ENCODE data around the gene AASDHPPT. TPM values are rescaled to one million over a fixed set of nuclear protein-coding genes. Genes with fewer than 3 reads are reported as not detected.

AASDHPPT gene
- total RNA-seq, 2 experiments from 2014 or later: 41.6 to 46.2 TPM

- H3K27ac Mint-ChIP-seq: no peak overlapping the region
- CTCF ChIA-PET: no interaction called here
- no peak for ATAC-seq
Measured at GRCh38 chr11:106072804-106073203, 4.7 kb upstream of the AASDHPPT start.

GRCh38 chr11:106076171-106076918 lies 1.1 kb upstream of the AASDHPPT start:
- peak; percentile 7 for DNase-seq
- POLR2A ChIA-PET: interaction anchor here (0.6 to 0.8 kb wide), 2 partner anchors 8 to 1487 kb away, joined by 3 read pairs; no protein-coding TSS in a partner anchor
- CTCF ChIA-PET: interaction anchor here (1.3 to 2.8 kb wide), 2 partner anchors 11 to 16 kb away, joined by 4 to 14 read pairs; no protein-coding TSS in a partner anchor
- no peaks in the 10 kb centered on the region for H3K27me3 Mint-ChIP-seq
- intact Hi-C loops (cut with micrococcal nuclease): loop anchor here (2.0 kb wide), 1 partner anchor 54 kb away; the partner anchor contains the start of gene MSANTD4
- H3K27ac Mint-ChIP-seq: peak overlapping the region; percentile 95
- peaks cover 19% of the 10 kb centered on the region for H3K36me3 Mint-ChIP-seq (ENCODE audit: low read depth)
- no peaks in the 10 kb centered on the region for H3K9me3 Mint-ChIP-seq
- H3K4me1 Mint-ChIP-seq (ENCODE audit: low read depth): peaks cover 37% of the 10 kb centered on the region
- no peak for TF ChIP-seq CTCF (IDR thresholded peaks at IDR 0.05)
- no peak for ATAC-seq
- H3K4me3 Mint-ChIP-seq: peak overlapping the region; percentile 94

More at GRCh38 chr11:106072804-106073203, 4.7 kb upstream of the AASDHPPT start:
- H3K27me3 Mint-ChIP-seq: no peaks in the 10 kb centered on the region
- no peak for TF ChIP-seq CTCF (IDR thresholded peaks at IDR 0.05)
- H3K36me3 Mint-ChIP-seq (ENCODE audit: low read depth): peaks cover 5% of the 10 kb centered on the region
- intact Hi-C loops (cut with micrococcal nuclease): no loop called here
- H3K4me1 Mint-ChIP-seq (ENCODE audit: low read depth): peaks cover 19% of the 10 kb centered on the region
- no peaks in the 10 kb centered on the region for H3K9me3 Mint-ChIP-seq
- H3K4me3 Mint-ChIP-seq: no peak overlapping the region
- POLR2A ChIA-PET: no interaction called here
- no peak for DNase-seq

- Mint-ChIP-seq H3K4me1 (ENCODE audit: low read depth) (peaks cover 44% of the 10 kb centered on the region), H3K9me3 (no peaks in the 10 kb centered on the region), H3K4me3 (peak within 1 kb of the TSS; percentile 94), H3K27me3 (no peaks in the 10 kb centered on the region), H3K36me3 (ENCODE audit: low read depth) (peaks cover 19% of the 10 kb centered on the region), H3K27ac (peak within 1 kb of the TSS; percentile 97)
- DNase-seq: peak; percentile 98
- peak; percentile 96 for ATAC-seq
- intact Hi-C loops (cut with micrococcal nuclease): loop anchor here (2.0 kb wide), 1 partner anchor 54 kb away; the partner anchor contains the start of gene MSANTD4
- TF ChIP-seq CTCF (IDR thresholded peaks at IDR 0.05): no peak
- ChIA-PET CTCF (interaction anchor here (0.6 to 2.8 kb wide), 3 partner anchors 10 to 16 kb away, joined by 3 to 14 read pairs (median 4); no protein-coding TSS in a partner anchor), POLR2A (interaction anchor here (0.6 to 0.8 kb wide), 3 partner anchors 9 to 1486 kb away, joined by 3 read pairs; no protein-coding TSS in a partner anchor)
Measured at GRCh38 chr11:106076919-106077608, 398 bp upstream of the AASDHPPT start, which contains the start of gene KBTBD3. Gene KBTBD3, minus strand, starts transcription at chr11:106077347. Its CDS starts 18,250 bp downstream, at chr11:106059097.

GRCh38 chr11:106082096-106082495 lies 4.6 kb downstream of the AASDHPPT start:
- H3K4me3 Mint-ChIP-seq: no peak overlapping the region
- ATAC-seq: no peak
- H3K27me3 Mint-ChIP-seq: no peaks in the 10 kb centered on the region
- ChIA-PET CTCF (no interaction called here), POLR2A (no interaction called here)
- DNase-seq: no peak
- peaks cover 54% of the 10 kb centered on the region for H3K4me1 Mint-ChIP-seq (ENCODE audit: low read depth)
- intact Hi-C loops (cut with micrococcal nuclease): no loop called here
- peaks cover 30% of the 10 kb centered on the region for H3K36me3 Mint-ChIP-seq (ENCODE audit: low read depth)
- no peak for TF ChIP-seq CTCF (IDR thresholded peaks at IDR 0.05)
- H3K9me3 Mint-ChIP-seq: no peaks in the 10 kb centered on the region
- H3K27ac Mint-ChIP-seq: no peak overlapping the region
